ENCODE results near the gene KCNAB1. TPM values are rescaled to one million over a fixed set of nuclear protein-coding genes. Genes with fewer than 3 reads are reported as not detected.

The KCNAB1 gene
- total RNA-seq, 4 donors from 2014 or later = 4.2 to 11.4 (median 7.8) TPM

DNA sequence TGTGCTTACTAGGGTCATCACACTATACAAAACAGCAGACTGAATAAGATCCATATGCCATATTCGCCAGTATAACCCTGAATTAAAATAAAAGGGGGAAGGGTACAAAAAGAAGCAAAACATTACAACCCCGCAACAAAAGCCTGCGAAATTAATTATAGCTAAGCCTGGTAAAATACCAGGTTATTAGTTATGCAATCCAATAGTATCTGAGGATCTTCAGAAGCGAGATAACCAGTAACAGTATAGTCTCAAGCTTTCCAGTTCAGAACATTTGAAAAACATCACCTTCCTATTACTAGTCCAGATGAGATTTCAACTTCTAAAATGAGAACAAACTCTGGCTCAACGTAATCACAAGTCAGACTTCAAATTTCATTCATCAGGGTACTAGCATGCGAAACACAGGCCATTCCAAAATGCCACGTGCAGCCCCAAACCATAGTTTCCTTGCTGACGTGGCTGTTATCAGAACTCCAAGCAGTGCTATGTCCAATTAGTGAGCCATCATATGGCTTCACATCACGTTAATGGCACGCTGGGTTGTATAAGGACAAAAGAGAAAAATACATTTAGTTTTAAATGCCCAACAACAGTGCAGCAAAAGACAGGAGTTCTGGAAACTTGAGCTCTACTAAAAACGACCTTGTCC is 433.5 kb downstream of the KCNAB1 start:
- Histone ChIP-seq H3K4me3 (peak overlapping the region; percentile 71 to 97 (median 94)), H3K36me3 (peaks cover 0 to 20% (median 0%) of the 10 kb centered on the region in 3 donors), H3K27ac (peak overlapping the region in 3 of 4 donors; percentile 79 to 92 (median 83)), H3K4me1 (peaks cover 6 to 58% (median 16%) of the 10 kb centered on the region in 4 donors), H3K27me3 (no peaks in the 10 kb centered on the region), H3K9me3 (no peaks in the 10 kb centered on the region)
- no peak for TF ChIP-seq POLR2A (IDR thresholded peaks at IDR 0.05)
- TF ChIP-seq, protein P1, sequence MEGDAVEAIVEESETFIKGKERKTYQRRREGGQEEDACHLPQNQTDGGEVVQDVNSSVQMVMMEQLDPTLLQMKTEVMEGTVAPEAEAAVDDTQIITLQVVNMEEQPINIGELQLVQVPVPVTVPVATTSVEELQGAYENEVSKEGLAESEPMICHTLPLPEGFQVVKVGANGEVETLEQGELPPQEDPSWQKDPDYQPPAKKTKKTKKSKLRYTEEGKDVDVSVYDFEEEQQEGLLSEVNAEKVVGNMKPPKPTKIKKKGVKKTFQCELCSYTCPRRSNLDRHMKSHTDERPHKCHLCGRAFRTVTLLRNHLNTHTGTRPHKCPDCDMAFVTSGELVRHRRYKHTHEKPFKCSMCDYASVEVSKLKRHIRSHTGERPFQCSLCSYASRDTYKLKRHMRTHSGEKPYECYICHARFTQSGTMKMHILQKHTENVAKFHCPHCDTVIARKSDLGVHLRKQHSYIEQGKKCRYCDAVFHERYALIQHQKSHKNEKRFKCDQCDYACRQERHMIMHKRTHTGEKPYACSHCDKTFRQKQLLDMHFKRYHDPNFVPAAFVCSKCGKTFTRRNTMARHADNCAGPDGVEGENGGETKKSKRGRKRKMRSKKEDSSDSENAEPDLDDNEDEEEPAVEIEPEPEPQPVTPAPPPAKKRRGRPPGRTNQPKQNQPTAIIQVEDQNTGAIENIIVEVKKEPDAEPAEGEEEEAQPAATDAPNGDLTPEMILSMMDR (IDR thresholded peaks at IDR 0.05) = no peak
- no peak for TF ChIP-seq EP300 (IDR thresholded peaks at IDR 0.05)
- WGBS, 2 donors = 27 to 31% methylated on average over 11 of the region's 11 CpGs
- DNase-seq (ENCODE audit: low spot score in 2 of 2) = no peak

DNA sequence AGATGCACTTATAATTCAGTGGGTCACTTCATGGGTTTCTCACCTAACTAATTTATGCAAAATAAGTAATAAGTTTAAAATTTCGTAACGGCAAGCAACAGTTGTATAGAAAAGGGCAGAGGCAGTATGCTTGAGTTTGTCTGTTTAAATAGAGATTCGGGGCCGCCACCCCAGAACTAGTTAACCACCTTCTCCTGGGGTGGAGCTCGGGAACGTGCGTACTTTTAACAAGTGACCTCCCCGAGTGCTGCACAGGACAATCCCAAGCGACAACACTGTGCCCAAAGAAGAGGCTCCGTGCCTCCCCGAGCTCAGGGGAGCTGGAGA is 434.1 kb downstream of the KCNAB1 start:
- Histone ChIP-seq H3K36me3 (peaks cover 0 to 17% (median 0%) of the 10 kb centered on the region in 3 donors), H3K9me3 (no peaks in the 10 kb centered on the region), H3K27me3 (no peaks in the 10 kb centered on the region), H3K4me3 (peak overlapping the region; percentile 71 to 97 (median 94)), H3K27ac (peak overlapping the region; percentile 57 to 92 (median 81)), H3K4me1 (peaks cover 6 to 51% (median 16%) of the 10 kb centered on the region in 4 donors)
- TF ChIP-seq POLR2A (IDR thresholded peaks at IDR 0.05) (no peak), EP300 (IDR thresholded peaks at IDR 0.05) (no peak)
- TF ChIP-seq, protein P1 (IDR thresholded peaks at IDR 0.05) = no peak
- no peak for DNase-seq (ENCODE audit: low spot score in 2 of 2)
- WGBS, 2 donors = 0 to 1% methylated on average over 9 to 11 of the region's 11 CpGs

DNA sequence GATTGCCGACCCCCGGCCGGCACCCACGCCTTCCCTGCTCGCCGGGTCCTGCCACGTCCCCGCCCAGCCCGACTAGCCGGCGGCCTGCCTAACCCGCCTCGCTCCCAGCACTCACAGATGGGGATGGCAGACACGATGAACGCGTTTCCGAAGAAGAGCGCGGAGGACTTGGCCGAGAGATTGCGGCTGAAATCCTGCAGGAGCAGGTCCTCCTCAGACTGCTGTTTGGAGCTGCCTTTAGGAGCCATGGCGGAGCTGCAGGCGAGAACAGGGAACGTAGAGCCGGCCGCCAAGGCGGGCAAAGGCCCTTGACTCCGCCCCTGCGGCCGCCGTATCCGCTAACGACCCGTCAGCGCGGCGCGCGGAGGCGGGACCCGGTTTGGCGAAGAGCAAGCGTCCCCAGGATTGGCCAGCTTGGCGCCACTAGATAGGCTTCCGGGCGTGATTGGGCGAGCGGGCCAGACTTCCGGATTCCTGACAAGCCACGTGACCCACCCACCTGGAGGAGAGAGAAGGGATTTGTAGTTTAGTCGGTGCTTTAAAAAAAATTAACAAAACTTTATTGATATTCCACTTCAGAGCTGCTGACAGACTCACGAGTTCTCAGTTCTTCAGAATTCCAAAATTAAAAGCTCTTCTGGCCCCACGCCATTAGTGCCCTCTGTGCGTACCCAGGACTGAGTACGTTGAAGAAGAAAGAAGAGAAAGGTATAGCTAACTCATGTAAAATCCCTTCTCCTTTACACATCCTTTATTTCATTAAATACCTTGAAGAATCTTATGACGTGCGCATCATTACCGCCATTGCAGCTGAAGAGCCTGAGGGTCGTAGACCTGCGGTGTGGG is 434.7 kb downstream of the KCNAB1 start, which contains the start of gene SSR3:
Gene SSR3 (minus strand): TSS at position 276 of the 846 bp plus-strand sequence. CDS start 28 bp downstream, at position 248.
- TF ChIP-seq, protein P1 (IDR thresholded peaks at IDR 0.05) = peak in 4 of 5 experiments; percentile 8 to 87 (median 54)
- TF ChIP-seq EP300 (IDR thresholded peaks at IDR 0.05) (peak; percentile 91 to 96), POLR2A (IDR thresholded peaks at IDR 0.05) (peak; percentile 75 to 84)
- DNase-seq (ENCODE audit: low spot score in 2 of 2) = peak; percentile 98
- H3K4me1 ChIP-seq = peaks cover 6 to 45% (median 16%) of the 10 kb centered on the region in 4 donors
- peak within 1 kb of the TSS; percentile 57 to 92 (median 81) for H3K27ac ChIP-seq
- peaks cover 0 to 16% (median 0%) of the 10 kb centered on the region in 3 donors for H3K36me3 ChIP-seq
- H3K27me3 ChIP-seq = no peaks in the 10 kb centered on the region
- no peaks in the 10 kb centered on the region for H3K9me3 ChIP-seq
- 4 to 10% methylated on average over 29 to 54 of the region's 60 CpGs for WGBS, 2 donors
- H3K4me3 ChIP-seq = peak within 1 kb of the TSS; percentile 71 to 97 (median 94)

DNA sequence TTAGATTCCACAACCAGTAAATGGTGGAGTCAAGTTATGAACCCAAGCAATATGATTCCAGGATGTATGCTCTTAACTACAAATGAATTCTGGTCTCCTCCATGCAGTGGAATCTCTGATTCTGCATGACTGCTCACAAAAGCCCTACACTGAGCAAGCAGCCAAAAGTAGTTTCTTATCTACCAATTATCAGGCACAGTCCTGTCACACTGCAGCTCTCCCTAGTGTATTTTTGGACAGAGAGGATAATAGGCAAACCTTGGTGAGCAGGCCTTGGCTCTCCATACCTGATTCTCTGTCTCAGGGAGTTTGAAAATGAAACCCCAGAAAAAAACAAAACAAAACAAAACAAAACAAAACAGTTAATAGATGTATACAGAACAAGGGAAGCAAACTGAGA is 438.0 kb downstream of the KCNAB1 start:
- H3K27me3 ChIP-seq = no peaks in the 10 kb centered on the region
- H3K36me3 ChIP-seq = no peaks in the 10 kb centered on the region
- no peak overlapping the region for H3K4me3 ChIP-seq
- no peaks in the 10 kb centered on the region for H3K9me3 ChIP-seq
- DNase-seq (ENCODE audit: low spot score in 2 of 2) = no peak
- no peak overlapping the region for H3K27ac ChIP-seq
- TF ChIP-seq EP300 (IDR thresholded peaks at IDR 0.05) = no peak
- TF ChIP-seq, protein P1 (IDR thresholded peaks at IDR 0.05) = no peak
- no peak for TF ChIP-seq POLR2A (IDR thresholded peaks at IDR 0.05)
- peaks cover 2 to 12% (median 3%) of the 10 kb centered on the region in 4 donors for H3K4me1 ChIP-seq

DNA sequence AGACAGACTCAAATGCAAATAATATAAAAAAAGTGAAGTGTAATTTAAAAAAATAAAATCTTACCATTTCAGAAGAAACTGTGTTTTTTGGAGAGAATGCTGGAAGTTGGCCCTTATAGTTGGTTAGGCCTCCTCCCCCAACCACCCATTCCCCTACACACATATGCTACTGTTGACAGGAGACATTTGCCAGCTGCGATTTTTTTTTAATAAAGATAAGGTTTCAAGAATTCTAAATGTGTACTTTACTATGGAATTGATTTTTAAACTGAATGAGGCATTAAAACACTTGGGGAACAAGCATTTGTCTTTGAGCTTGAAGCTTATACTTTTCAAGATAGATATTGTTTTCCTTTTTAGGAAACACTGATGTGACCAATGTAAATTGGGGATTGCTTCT is 438.9 kb downstream of the KCNAB1 start:
- Histone ChIP-seq H3K4me3 (no peak overlapping the region), H3K27ac (no peak overlapping the region), H3K36me3 (no peaks in the 10 kb centered on the region), H3K27me3 (no peaks in the 10 kb centered on the region), H3K4me1 (peaks cover 0 to 5% (median 0%) of the 10 kb centered on the region in 4 donors), H3K9me3 (no peaks in the 10 kb centered on the region)
- 77 to 87% methylated on average over 1 of the region's 1 CpG for WGBS, 2 donors
- DNase-seq (ENCODE audit: low spot score in 2 of 2) = no peak
- TF ChIP-seq EP300 (IDR thresholded peaks at IDR 0.05) (no peak), POLR2A (IDR thresholded peaks at IDR 0.05) (no peak)
- TF ChIP-seq, protein P1 (IDR thresholded peaks at IDR 0.05) = no peak

All from tibial nerve (tissue), 4 donors.